Muscle layer of duodenum (tissue), 2 donors: ENCODE measurements around the gene GDPGP1.
A peak's percentile ranks its signal among the peaks of the same experiment; 100 is the strongest.

Experiments
- H3K27ac ChIP-seq: one replicate; pipeline ENCODE4 v1.7.0; 2013; ENCODE audit warnings: mild to moderate bottlenecking, low read length
- H3K27me3 ChIP-seq: one replicate; pipeline ENCODE4 v1.7.0; 2013; ENCODE audit warnings: low read depth, mild to moderate bottlenecking, control low read depth, low read length
- H3K36me3 ChIP-seq, 2 donors: one replicate each; pipeline ENCODE4 v1.7.0; 2013; ENCODE audit warnings: low read length in 2 of 2, control low read depth in 1 of 2, mild to moderate bottlenecking in 1 of 2; ENCODE audit not compliant: insufficient read depth in 2 of 2, control insufficient read depth in 1 of 2
- H3K4me1 ChIP-seq, 2 donors: one replicate each; pipeline ENCODE4 v1.7.0; 2013; ENCODE audit warnings: low read length in 2 of 2, mild to moderate bottlenecking in 2 of 2, control low read depth in 1 of 2, moderate library complexity in 1 of 2; ENCODE audit not compliant: insufficient read depth in 2 of 2, control insufficient read depth in 1 of 2
- H3K4me3 ChIP-seq, 2 donors: one replicate each; pipeline ENCODE4 v1.7.0; 2013; ENCODE audit warnings: low read length in 2 of 2, low read depth in 1 of 2, mild to moderate bottlenecking in 1 of 2
- H3K9me3 ChIP-seq, 2 donors: one replicate each; pipeline ENCODE4 v1.7.0; 2013; ENCODE audit warnings: low read length in 2 of 2, control low read depth in 1 of 2, mild to moderate bottlenecking in 1 of 2; ENCODE audit not compliant: control insufficient read depth in 1 of 2
- donor health status: healthy.

GDPGP1 gene

GRCh38 chr15:90192961-90193786 lies 40.8 kb upstream of the GDPGP1 start:
- H3K36me3 ChIP-seq, result no peaks in the 10 kb centered on the region
- peaks cover 21 to 39% of the 10 kb centered on the region in 2 donors for H3K4me1 ChIP-seq
- H3K27me3 ChIP-seq, result no peaks in the 10 kb centered on the region
- H3K27ac ChIP-seq, result peak overlapping the region; percentile 81
- peak overlapping the region in 1 of 2 donors; percentile 40 for H3K4me3 ChIP-seq
- H3K9me3 ChIP-seq, result no peaks in the 10 kb centered on the region

GRCh38 chr15:90194655-90195054 lies 39.4 kb upstream of the GDPGP1 start:
- Histone ChIP-seq H3K27ac (no peak overlapping the region), H3K36me3 (no peaks in the 10 kb centered on the region), H3K4me1 (peaks cover 21 to 39% of the 10 kb centered on the region in 2 donors), H3K27me3 (no peaks in the 10 kb centered on the region), H3K4me3 (no peak overlapping the region), H3K9me3 (no peaks in the 10 kb centered on the region)

GRCh38 chr15:90200534-90201129 lies 33.4 kb upstream of the GDPGP1 start:
- Histone ChIP-seq H3K27me3 (no peaks in the 10 kb centered on the region), H3K4me1 (peaks cover 13 to 38% of the 10 kb centered on the region in 2 donors), H3K27ac (peak overlapping the region; percentile 16), H3K4me3 (peak overlapping the region; percentile 74 to 94), H3K36me3 (peaks cover 0 to 7% of the 10 kb centered on the region in 2 donors), H3K9me3 (no peaks in the 10 kb centered on the region)

GRCh38 chr15:90201130-90201943 lies 32.7 kb upstream of the GDPGP1 start, which contains the start of gene SEMA4B:
TSS of gene SEMA4B (plus strand) at chr15:90201330. CDS start at chr15:90201579, 249 bp downstream.
- Histone ChIP-seq H3K4me3 (peak within 1 kb of the TSS; percentile 74 to 94), H3K27ac (peak within 1 kb of the TSS; percentile 16), H3K27me3 (no peaks in the 10 kb centered on the region), H3K9me3 (no peaks in the 10 kb centered on the region), H3K4me1 (peaks cover 13 to 45% of the 10 kb centered on the region in 2 donors), H3K36me3 (peaks cover 0 to 14% of the 10 kb centered on the region in 2 donors)

GRCh38 chr15:90201944-90202375 lies 32.0 kb upstream of the GDPGP1 start:
- Histone ChIP-seq H3K36me3 (peaks cover 0 to 18% of the 10 kb centered on the region in 2 donors), H3K27me3 (no peaks in the 10 kb centered on the region), H3K9me3 (no peaks in the 10 kb centered on the region), H3K4me1 (peaks cover 13 to 48% of the 10 kb centered on the region in 2 donors), H3K4me3 (peak overlapping the region; percentile 74 to 94), H3K27ac (peak overlapping the region; percentile 8)

- Histone ChIP-seq H3K4me3 (peak overlapping the region; percentile 74 to 94), H3K4me1 (peaks cover 13 to 48% of the 10 kb centered on the region in 2 donors), H3K27me3 (no peaks in the 10 kb centered on the region), H3K36me3 (peaks cover 0 to 24% of the 10 kb centered on the region in 2 donors), H3K9me3 (no peaks in the 10 kb centered on the region), H3K27ac (peak overlapping the region; percentile 43)
Measured at GRCh38 chr15:90202929-90203328, 31.1 kb upstream of the GDPGP1 start.

GRCh38 chr15:90203473-90203872 lies 30.5 kb upstream of the GDPGP1 start:
- Histone ChIP-seq H3K36me3 (peaks cover 0 to 24% of the 10 kb centered on the region in 2 donors), H3K9me3 (no peaks in the 10 kb centered on the region), H3K27ac (no peak overlapping the region), H3K4me3 (peak overlapping the region; percentile 74 to 94), H3K27me3 (no peaks in the 10 kb centered on the region), H3K4me1 (peaks cover 13 to 48% of the 10 kb centered on the region in 2 donors)

- Histone ChIP-seq H3K4me3 (peak overlapping the region in 1 of 2 donors; percentile 94), H3K9me3 (no peaks in the 10 kb centered on the region), H3K36me3 (peaks cover 0 to 24% of the 10 kb centered on the region in 2 donors), H3K27ac (no peak overlapping the region), H3K27me3 (no peaks in the 10 kb centered on the region), H3K4me1 (peaks cover 13 to 48% of the 10 kb centered on the region in 2 donors)
Measured at GRCh38 chr15:90203922-90204321, 30.1 kb upstream of the GDPGP1 start.

- Histone ChIP-seq H3K9me3 (no peaks in the 10 kb centered on the region), H3K4me1 (peaks cover 13 to 51% of the 10 kb centered on the region in 2 donors), H3K27me3 (no peaks in the 10 kb centered on the region), H3K27ac (no peak overlapping the region), H3K4me3 (no peak overlapping the region), H3K36me3 (peaks cover 0 to 24% of the 10 kb centered on the region in 2 donors)
Measured at GRCh38 chr15:90205050-90205848, 28.8 kb upstream of the GDPGP1 start.

- Histone ChIP-seq H3K9me3 (no peaks in the 10 kb centered on the region), H3K27ac (no peak overlapping the region), H3K4me3 (no peak overlapping the region), H3K4me1 (peaks cover 14 to 52% of the 10 kb centered on the region in 2 donors), H3K27me3 (no peaks in the 10 kb centered on the region), H3K36me3 (peaks cover 0 to 24% of the 10 kb centered on the region in 2 donors)
Measured at GRCh38 chr15:90205886-90206285, 28.1 kb upstream of the GDPGP1 start.
